GM18499 (cell line): ENCODE data around the gene LGR6.

Source experiments
- ATAC-seq: cut with Tn5 transposase; IDR thresholded peaks from one replicate; pipeline ENCODE4 v1.9.1; 2021; ENCODE audit warnings: moderate number of reproducible peaks; ENCODE audit not compliant: insufficient read depth, unreplicated experiment

Gene LGR6

GRCh38 chr1:202215472-202216130 lies 22.0 kb downstream of the LGR6 start:
- ATAC-seq = no peak

GRCh38 chr1:202216691-202217090 lies 23.1 kb downstream of the LGR6 start:
- ATAC-seq = no peak

GRCh38 chr1:202217516-202217915 lies 23.9 kb downstream of the LGR6 start:
- no peak for ATAC-seq

- ATAC-seq = no peak
These were observed 24.4 kb downstream of the LGR6 start for GRCh38 chr1:202217951-202218350.

GRCh38 chr1:202220733-202221132 lies 27.1 kb downstream of the LGR6 start:
- ATAC-seq = no peak

GRCh38 chr1:202221911-202222909 lies 28.6 kb downstream of the LGR6 start:
- ATAC-seq = no peak

- no peak for ATAC-seq
These were observed 29.7 kb downstream of the LGR6 start for GRCh38 chr1:202223121-202223860.

GRCh38 chr1:202224453-202224852 lies 30.9 kb downstream of the LGR6 start:
- ATAC-seq = no peak

GRCh38 chr1:202225131-202225530 lies 31.5 kb downstream of the LGR6 start:
- ATAC-seq = no peak

- ATAC-seq = no peak
These were observed 33.6 kb downstream of the LGR6 start for GRCh38 chr1:202227053-202227672.

- no peak for ATAC-seq
These were observed 34.4 kb downstream of the LGR6 start for GRCh38 chr1:202227997-202228401.

- no peak for ATAC-seq
These were observed 35.0 kb downstream of the LGR6 start for GRCh38 chr1:202228484-202229122.

- ATAC-seq = no peak
These were observed 35.8 kb downstream of the LGR6 start for GRCh38 chr1:202229376-202229775.

GRCh38 chr1:202230061-202230938 lies 36.7 kb downstream of the LGR6 start:
- no peak for ATAC-seq

- ATAC-seq = no peak
These were observed 37.5 kb downstream of the LGR6 start for GRCh38 chr1:202230939-202231645.

GRCh38 chr1:202233171-202233570 lies 39.6 kb downstream of the LGR6 start:
- ATAC-seq = no peak

- no peak for ATAC-seq
These were observed 40.2 kb downstream of the LGR6 start for GRCh38 chr1:202233804-202234203.

GRCh38 chr1:202234331-202235002 lies 40.9 kb downstream of the LGR6 start:
- no peak for ATAC-seq
